ENCODE data around the gene CDO1.
"Not testable (repeated sequence)": the region's sequence is repeated elsewhere in the genome, so short reads cannot be mapped to it uniquely, and the experiment has no call there.

CDO1 gene

DNA sequence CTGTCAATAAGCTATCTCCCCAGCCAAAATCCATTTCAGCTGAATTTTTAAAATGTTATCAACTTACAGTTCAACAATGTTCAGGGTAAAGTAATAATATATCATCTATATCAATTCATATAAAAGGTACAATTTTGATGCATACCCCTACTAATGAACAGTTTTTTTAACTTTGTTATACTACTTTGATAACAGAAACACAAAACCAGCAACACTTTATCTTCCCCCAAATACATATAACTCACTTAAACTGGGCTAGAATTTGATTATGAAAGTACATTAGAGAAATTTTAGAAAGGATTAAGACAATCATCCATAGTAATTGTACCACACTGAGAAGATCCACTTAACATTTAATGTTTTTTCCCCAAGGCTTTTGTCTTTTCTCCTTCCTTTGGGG is 5.1 kb downstream of the CDO1 start:
- Histone ChIP-seq H3K4me1 (ENCODE audit: low read depth, poor library complexity, severe bottlenecking) (peaks cover 5% of the 10 kb centered on the region), H3K4me3 (IDR thresholded peaks at IDR 0.05; ENCODE audit: insufficient read depth, low read depth, low read length) (no peak overlapping the region), H4K20me1 (ENCODE audit: insufficient read depth) (no peaks in the 10 kb centered on the region), H3K36me3 (ENCODE audit: insufficient read depth) (no peaks in the 10 kb centered on the region), H3K27me3 (ENCODE audit: insufficient read depth, low read depth) (no peaks in the 10 kb centered on the region), H3K4me2 (no peak overlapping the region), H2AFZ (ENCODE audit: low read depth) (no peak overlapping the region), H3K79me2 (ENCODE audit: insufficient read depth, low read depth) (no peaks in the 10 kb centered on the region), H3K27ac (no peak overlapping the region), H3K9ac (no peak overlapping the region)
- TF ChIP-seq, protein P1, sequence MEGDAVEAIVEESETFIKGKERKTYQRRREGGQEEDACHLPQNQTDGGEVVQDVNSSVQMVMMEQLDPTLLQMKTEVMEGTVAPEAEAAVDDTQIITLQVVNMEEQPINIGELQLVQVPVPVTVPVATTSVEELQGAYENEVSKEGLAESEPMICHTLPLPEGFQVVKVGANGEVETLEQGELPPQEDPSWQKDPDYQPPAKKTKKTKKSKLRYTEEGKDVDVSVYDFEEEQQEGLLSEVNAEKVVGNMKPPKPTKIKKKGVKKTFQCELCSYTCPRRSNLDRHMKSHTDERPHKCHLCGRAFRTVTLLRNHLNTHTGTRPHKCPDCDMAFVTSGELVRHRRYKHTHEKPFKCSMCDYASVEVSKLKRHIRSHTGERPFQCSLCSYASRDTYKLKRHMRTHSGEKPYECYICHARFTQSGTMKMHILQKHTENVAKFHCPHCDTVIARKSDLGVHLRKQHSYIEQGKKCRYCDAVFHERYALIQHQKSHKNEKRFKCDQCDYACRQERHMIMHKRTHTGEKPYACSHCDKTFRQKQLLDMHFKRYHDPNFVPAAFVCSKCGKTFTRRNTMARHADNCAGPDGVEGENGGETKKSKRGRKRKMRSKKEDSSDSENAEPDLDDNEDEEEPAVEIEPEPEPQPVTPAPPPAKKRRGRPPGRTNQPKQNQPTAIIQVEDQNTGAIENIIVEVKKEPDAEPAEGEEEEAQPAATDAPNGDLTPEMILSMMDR (conservative IDR thresholded peaks at IDR 0.05; ENCODE audit: low read depth, low read length): no peak

GRCh38 chr5:115810761-115811160 is 5.7 kb downstream of the CDO1 start:
- no peak overlapping the region for H3K9ac ChIP-seq
- H3K27ac ChIP-seq: no peak overlapping the region
- TF ChIP-seq, protein P1 (conservative IDR thresholded peaks at IDR 0.05; ENCODE audit: low read depth, low read length): no peak
- no peak overlapping the region for H2AFZ ChIP-seq (ENCODE audit: low read depth)
- H3K36me3 ChIP-seq (ENCODE audit: insufficient read depth): no peaks in the 10 kb centered on the region
- H3K4me1 ChIP-seq (ENCODE audit: low read depth, poor library complexity, severe bottlenecking): peaks cover 5% of the 10 kb centered on the region
- no peaks in the 10 kb centered on the region for H4K20me1 ChIP-seq (ENCODE audit: insufficient read depth)
- no peaks in the 10 kb centered on the region for H3K79me2 ChIP-seq (ENCODE audit: insufficient read depth, low read depth)
- H3K27me3 ChIP-seq (ENCODE audit: insufficient read depth, low read depth): no peaks in the 10 kb centered on the region
- H3K4me3 ChIP-seq (IDR thresholded peaks at IDR 0.05; ENCODE audit: insufficient read depth, low read depth, low read length): no peak overlapping the region
- H3K4me2 ChIP-seq: no peak overlapping the region

GRCh38 chr5:115809946-115810345 is 6.5 kb downstream of the CDO1 start:
- TF ChIP-seq, protein P1 (conservative IDR thresholded peaks at IDR 0.05; ENCODE audit: low read depth, low read length): no peak
- no peak overlapping the region for H3K27ac ChIP-seq

DNA sequence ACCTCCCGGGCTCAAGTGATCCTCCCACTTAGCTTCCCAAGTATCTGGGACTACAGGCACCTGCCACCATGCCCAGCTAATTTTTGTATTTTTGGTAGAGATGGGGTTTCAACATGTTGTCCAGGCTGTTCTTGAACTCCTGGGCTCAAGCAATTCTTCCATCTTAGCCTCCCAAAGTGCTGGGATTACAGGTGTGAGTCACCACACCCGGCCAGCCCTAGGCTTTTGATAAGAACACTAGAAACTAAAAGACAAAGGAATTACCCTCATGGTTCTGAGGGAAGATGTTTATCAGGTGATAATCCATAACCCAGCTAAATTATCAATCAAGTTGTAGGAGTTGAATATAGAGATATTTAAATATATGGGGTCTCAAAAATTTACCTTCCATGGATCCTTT is 8.4 kb downstream of the CDO1 start:
- H3K9ac ChIP-seq; H3K36me3 ChIP-seq (ENCODE audit: insufficient read depth); H3K4me1 ChIP-seq (ENCODE audit: low read depth, poor library complexity, severe bottlenecking); H3K79me2 ChIP-seq (ENCODE audit: insufficient read depth, low read depth); H3K4me3 ChIP-seq (IDR thresholded peaks at IDR 0.05; ENCODE audit: insufficient read depth, low read depth, low read length); H4K20me1 ChIP-seq (ENCODE audit: insufficient read depth); H2AFZ ChIP-seq (ENCODE audit: low read depth); H3K4me2 ChIP-seq; H3K27ac ChIP-seq; H3K27me3 ChIP-seq (ENCODE audit: insufficient read depth, low read depth): not testable (repeated sequence)

More at GRCh38 chr5:115809946-115810345, 6.5 kb downstream of the CDO1 start:
- Histone ChIP-seq H3K79me2 (ENCODE audit: insufficient read depth, low read depth) (no peaks in the 10 kb centered on the region), H3K4me2 (no peak overlapping the region), H3K4me1 (ENCODE audit: low read depth, poor library complexity, severe bottlenecking) (peaks cover 5% of the 10 kb centered on the region), H3K27me3 (ENCODE audit: insufficient read depth, low read depth) (no peaks in the 10 kb centered on the region), H4K20me1 (ENCODE audit: insufficient read depth) (no peaks in the 10 kb centered on the region), H3K9ac (no peak overlapping the region), H3K36me3 (ENCODE audit: insufficient read depth) (no peaks in the 10 kb centered on the region), H3K4me3 (IDR thresholded peaks at IDR 0.05; ENCODE audit: insufficient read depth, low read depth, low read length) (no peak overlapping the region), H2AFZ (ENCODE audit: low read depth) (no peak overlapping the region)

DNA sequence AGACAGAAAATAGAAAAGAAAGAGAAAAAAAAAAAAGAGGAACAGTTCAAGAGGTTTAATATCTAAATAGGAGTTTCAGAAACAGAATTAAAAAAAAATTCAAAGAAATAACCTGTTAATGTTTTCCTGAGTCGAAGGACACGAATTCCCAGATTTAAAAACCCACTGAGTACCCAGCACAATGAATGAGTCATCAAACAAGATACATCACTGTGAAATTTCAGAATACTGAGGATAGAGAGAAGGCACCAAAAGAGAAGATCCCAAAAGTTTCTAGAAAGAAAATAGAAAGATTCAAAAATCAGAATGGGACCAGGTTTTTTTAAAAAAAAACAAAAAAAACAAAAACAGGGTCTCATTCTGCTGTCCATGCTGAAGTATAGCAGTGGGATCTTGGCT is 8.8 kb downstream of the CDO1 start:
- Histone ChIP-seq H3K4me2 (no peak overlapping the region), H3K27me3 (ENCODE audit: insufficient read depth, low read depth) (no peaks in the 10 kb centered on the region), H2AFZ (ENCODE audit: low read depth) (no peak overlapping the region), H3K4me1 (ENCODE audit: low read depth, poor library complexity, severe bottlenecking) (no peaks in the 10 kb centered on the region), H3K79me2 (ENCODE audit: insufficient read depth, low read depth) (no peaks in the 10 kb centered on the region), H4K20me1 (ENCODE audit: insufficient read depth) (no peaks in the 10 kb centered on the region), H3K4me3 (IDR thresholded peaks at IDR 0.05; ENCODE audit: insufficient read depth, low read depth, low read length) (no peak overlapping the region), H3K36me3 (ENCODE audit: insufficient read depth) (no peaks in the 10 kb centered on the region), H3K9ac (no peak overlapping the region), H3K27ac (no peak overlapping the region)
- TF ChIP-seq, protein P1 (conservative IDR thresholded peaks at IDR 0.05; ENCODE audit: low read depth, low read length): no peak
